ENCODE results near the gene SPC25.

SPC25 gene

GRCh38 chr2:168907940-168908662 is 17.9 kb upstream of the SPC25 start:
- TF ChIP-seq CTCF (IDR thresholded peaks at IDR 0.05; ENCODE audit: poor library complexity, severe bottlenecking), result no peak
- Histone ChIP-seq H3K9me3 (ENCODE audit: severe bottlenecking) (no peaks in the 10 kb centered on the region), H3K27ac (ENCODE audit: poor library complexity, severe bottlenecking) (no peak overlapping the region), H3K36me3 (ENCODE audit: low read depth) (no peaks in the 10 kb centered on the region), H3K27me3 (ENCODE audit: insufficient read depth, poor library complexity, severe bottlenecking) (peaks cover 13% of the 10 kb centered on the region), H3K4me1 (ENCODE audit: insufficient read depth, poor library complexity, severe bottlenecking) (no peaks in the 10 kb centered on the region), H3K4me3 (ENCODE audit: severe bottlenecking) (no peak overlapping the region)
- ATAC-seq (ENCODE audit: low read depth), result no peak
- DNase-seq (ENCODE audit: low spot score), result no peak

DNA sequence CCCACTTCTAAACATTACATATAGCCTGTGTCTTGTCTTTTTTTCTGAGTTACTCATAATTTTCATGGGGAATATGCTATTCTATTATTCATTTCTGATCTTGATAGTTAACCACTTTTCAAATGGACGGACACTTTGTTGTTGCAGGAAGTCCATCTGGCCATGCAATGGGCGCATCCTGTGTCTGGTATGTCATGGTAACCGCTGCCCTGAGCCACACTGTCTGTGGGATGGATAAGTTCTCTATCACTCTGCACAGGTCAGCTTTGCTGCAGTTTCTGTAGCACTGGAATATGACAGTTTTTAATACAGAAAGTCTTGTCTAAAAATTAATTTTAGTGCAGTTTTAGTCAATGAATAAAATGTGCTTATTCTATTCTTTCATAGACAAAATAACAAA is 14.1 kb upstream of the SPC25 start:
- no peaks in the 10 kb centered on the region for H3K9me3 ChIP-seq (ENCODE audit: severe bottlenecking)
- no peak for TF ChIP-seq CTCF (IDR thresholded peaks at IDR 0.05; ENCODE audit: poor library complexity, severe bottlenecking)

GRCh38 chr2:168903888-168904287 is 13.7 kb upstream of the SPC25 start:
- Histone ChIP-seq H3K27me3 (ENCODE audit: insufficient read depth, poor library complexity, severe bottlenecking) (peaks cover 4% of the 10 kb centered on the region), H3K27ac (ENCODE audit: poor library complexity, severe bottlenecking) (no peak overlapping the region), H3K9me3 (ENCODE audit: severe bottlenecking) (no peaks in the 10 kb centered on the region), H3K4me3 (ENCODE audit: severe bottlenecking) (no peak overlapping the region), H3K4me1 (ENCODE audit: insufficient read depth, poor library complexity, severe bottlenecking) (no peaks in the 10 kb centered on the region), H3K36me3 (ENCODE audit: low read depth) (no peaks in the 10 kb centered on the region)
- TF ChIP-seq CTCF (IDR thresholded peaks at IDR 0.05; ENCODE audit: poor library complexity, severe bottlenecking), result no peak
- no peak for ATAC-seq (ENCODE audit: low read depth)
- no peak for DNase-seq (ENCODE audit: low spot score)

More for the DNA sequence above, 14.1 kb upstream of the SPC25 start:
- Histone ChIP-seq H3K4me3 (ENCODE audit: severe bottlenecking) (no peak overlapping the region), H3K4me1 (ENCODE audit: insufficient read depth, poor library complexity, severe bottlenecking) (no peaks in the 10 kb centered on the region), H3K36me3 (ENCODE audit: low read depth) (no peaks in the 10 kb centered on the region), H3K27me3 (ENCODE audit: insufficient read depth, poor library complexity, severe bottlenecking) (peaks cover 4% of the 10 kb centered on the region), H3K27ac (ENCODE audit: poor library complexity, severe bottlenecking) (no peak overlapping the region)
- DNase-seq (ENCODE audit: low spot score) (no peak), ATAC-seq (ENCODE audit: low read depth) (no peak)

- no peak within 1 kb of the TSS for H3K27ac ChIP-seq (ENCODE audit: poor library complexity, severe bottlenecking)
- ATAC-seq (ENCODE audit: low read depth), result no peak
- DNase-seq (ENCODE audit: low spot score), result no peak
- H3K4me3 ChIP-seq (ENCODE audit: severe bottlenecking), result no peak within 1 kb of the TSS
- peaks cover 4% of the 10 kb centered on the region for H3K27me3 ChIP-seq (ENCODE audit: insufficient read depth, poor library complexity, severe bottlenecking)
- no peaks in the 10 kb centered on the region for H3K4me1 ChIP-seq (ENCODE audit: insufficient read depth, poor library complexity, severe bottlenecking)
- H3K36me3 ChIP-seq (ENCODE audit: low read depth), result no peaks in the 10 kb centered on the region
- TF ChIP-seq CTCF (IDR thresholded peaks at IDR 0.05; ENCODE audit: poor library complexity, severe bottlenecking), result no peak
- no peaks in the 10 kb centered on the region for H3K9me3 ChIP-seq (ENCODE audit: severe bottlenecking)
Observed at GRCh38 chr2:168901003-168901402, 10.8 kb upstream of the SPC25 start, which contains the start of gene G6PC2. G6PC2 (plus strand) TSS chr2:168901291; CDS start chr2:168901332, 41 bp downstream.

DNA sequence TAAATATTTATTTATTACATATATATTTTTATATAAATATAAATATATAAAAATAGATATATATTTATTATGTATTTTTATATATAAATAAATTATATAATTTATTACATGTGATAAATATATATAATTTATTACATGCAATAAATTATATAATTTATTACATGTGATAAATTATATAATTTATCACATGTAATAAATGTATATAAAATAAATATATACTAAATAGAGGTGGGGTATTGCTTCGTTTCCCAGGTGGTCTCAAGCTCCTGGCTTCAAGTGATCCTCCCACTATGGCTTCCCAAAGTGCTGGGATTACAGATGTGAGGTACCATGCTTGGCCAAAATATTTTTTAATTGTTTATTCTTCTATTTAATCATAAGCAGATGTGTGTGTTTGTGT is 7.2 kb upstream of the SPC25 start:
- DNase-seq (ENCODE audit: low spot score) (no peak), ATAC-seq (ENCODE audit: low read depth) (no peak)
- no peaks in the 10 kb centered on the region for H3K36me3 ChIP-seq (ENCODE audit: low read depth)
- H3K9me3 ChIP-seq (ENCODE audit: severe bottlenecking), result no peaks in the 10 kb centered on the region
- H3K4me3 ChIP-seq (ENCODE audit: severe bottlenecking), result no peak overlapping the region
- no peak for TF ChIP-seq CTCF (IDR thresholded peaks at IDR 0.05; ENCODE audit: poor library complexity, severe bottlenecking)
- no peaks in the 10 kb centered on the region for H3K4me1 ChIP-seq (ENCODE audit: insufficient read depth, poor library complexity, severe bottlenecking)
- H3K27ac ChIP-seq (ENCODE audit: poor library complexity, severe bottlenecking), result no peak overlapping the region
- H3K27me3 ChIP-seq (ENCODE audit: insufficient read depth, poor library complexity, severe bottlenecking), result no peaks in the 10 kb centered on the region
